ENCODE measurements around the gene XRCC2.

GRCh38 chr7:152710153-152710442 is 34.2 kb upstream of the XRCC2 start:
- TF ChIP-seq RAD21 (IDR thresholded peaks at IDR 0.05; ENCODE audit: low read length), result no peak
- TF ChIP-seq, protein P1, sequence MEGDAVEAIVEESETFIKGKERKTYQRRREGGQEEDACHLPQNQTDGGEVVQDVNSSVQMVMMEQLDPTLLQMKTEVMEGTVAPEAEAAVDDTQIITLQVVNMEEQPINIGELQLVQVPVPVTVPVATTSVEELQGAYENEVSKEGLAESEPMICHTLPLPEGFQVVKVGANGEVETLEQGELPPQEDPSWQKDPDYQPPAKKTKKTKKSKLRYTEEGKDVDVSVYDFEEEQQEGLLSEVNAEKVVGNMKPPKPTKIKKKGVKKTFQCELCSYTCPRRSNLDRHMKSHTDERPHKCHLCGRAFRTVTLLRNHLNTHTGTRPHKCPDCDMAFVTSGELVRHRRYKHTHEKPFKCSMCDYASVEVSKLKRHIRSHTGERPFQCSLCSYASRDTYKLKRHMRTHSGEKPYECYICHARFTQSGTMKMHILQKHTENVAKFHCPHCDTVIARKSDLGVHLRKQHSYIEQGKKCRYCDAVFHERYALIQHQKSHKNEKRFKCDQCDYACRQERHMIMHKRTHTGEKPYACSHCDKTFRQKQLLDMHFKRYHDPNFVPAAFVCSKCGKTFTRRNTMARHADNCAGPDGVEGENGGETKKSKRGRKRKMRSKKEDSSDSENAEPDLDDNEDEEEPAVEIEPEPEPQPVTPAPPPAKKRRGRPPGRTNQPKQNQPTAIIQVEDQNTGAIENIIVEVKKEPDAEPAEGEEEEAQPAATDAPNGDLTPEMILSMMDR (IDR thresholded peaks at IDR 0.05), result no peak

All from SK-N-SH (cell line).